Naive B cell (primary cell): Measurements from ENCODE around the gene SPRED1. TPM values are rescaled to one million over a fixed set of nuclear protein-coding genes. Genes with fewer than 3 reads are reported as not detected.

Source experiments
- ATAC-seq, 2 donors: fragments of 150-1000 bp; cut with Tn5 transposase; 2 replicates each; pipeline ENCODE4 v1.10.0; 2021; ENCODE audit warnings: low read depth in 2 of 2, mild to moderate bottlenecking in 2 of 2, moderate library complexity in 2 of 2
- DNase-seq: peaks from one replicate; pipeline ENCODE4 v3.0.0; 2022
- H3K27ac Mint-ChIP-seq, 6 donors: one replicate each; pipeline ENCODE4 v1.8.0; 2020 to 2022; ENCODE audit warnings: mild to moderate bottlenecking in 6 of 6, mixed read lengths in 6 of 6, moderate library complexity in 5 of 6, inconsistent platforms in 2 of 6
- H3K27me3 Mint-ChIP-seq, 3 donors: one replicate each; pipeline ENCODE4 v1.8.0; 2021 to 2022; ENCODE audit warnings: mixed read lengths in 3 of 3, mild to moderate bottlenecking in 1 of 3
- H3K36me3 Mint-ChIP-seq, 2 donors: one replicate each; pipeline ENCODE4 v1.8.0; 2020 to 2022; ENCODE audit warnings: mixed read lengths in 2 of 2, inconsistent platforms in 1 of 2, mild to moderate bottlenecking in 1 of 2
- H3K4me1 Mint-ChIP-seq, 3 donors: one replicate each; pipeline ENCODE4 v1.8.0; 2020 to 2022; ENCODE audit warnings: mixed read lengths in 3 of 3, inconsistent platforms in 1 of 3, mild to moderate bottlenecking in 1 of 3, moderate library complexity in 1 of 3
- H3K4me3 Mint-ChIP-seq, 8 donors: one replicate each; pipeline ENCODE4 v1.8.0; 2020 to 2022; ENCODE audit warnings: mild to moderate bottlenecking in 8 of 8, mixed read lengths in 8 of 8, moderate library complexity in 8 of 8, inconsistent platforms in 2 of 8
- H3K9me3 Mint-ChIP-seq, 7 donors: one replicate each; pipeline ENCODE4 v1.8.0; 2020 to 2022; ENCODE audit warnings: mixed read lengths in 7 of 7, mild to moderate bottlenecking in 5 of 7, inconsistent platforms in 2 of 7, moderate library complexity in 1 of 7
- polyA plus RNA-seq, 6 donors: library from polyadenylated mRNA; unstranded; fragments of 300-500 nt; fragmentation: Illumina TruSeq; gene quantifications; one replicate each; pipeline ENCODE4 v1.2.3, GENCODE V29; 2021; ENCODE audit warnings: low read depth in 6 of 6

Gene SPRED1
- polyA plus RNA-seq, 6 donors from 2014 or later: 0.17 to 1.0 (median 0.27) TPM; not detected in 1

DNA sequence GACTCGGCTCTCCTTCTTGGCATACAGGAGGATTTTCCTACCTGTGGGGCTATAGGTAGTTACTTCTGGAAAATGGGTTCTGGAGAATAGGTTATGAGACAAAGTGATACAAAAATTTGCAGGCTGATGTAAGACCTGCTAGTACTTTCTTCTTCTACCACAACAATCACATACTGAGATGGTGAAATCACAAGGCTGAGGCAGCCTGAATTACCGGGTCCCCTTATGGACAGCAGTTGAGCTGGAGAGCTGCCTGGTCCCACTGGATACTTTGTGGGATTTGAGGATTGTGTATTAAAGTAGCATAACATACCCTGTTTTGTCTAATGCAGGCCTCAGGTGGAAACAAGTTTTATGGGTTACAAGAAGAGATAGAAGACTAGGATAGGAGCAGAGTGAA is 114.8 kb downstream of the SPRED1 start:
- Mint-ChIP-seq H3K4me1 (no peaks in the 10 kb centered on the region), H3K9me3 (peaks cover 0 to 2% (median 0%) of the 10 kb centered on the region in 7 donors), H3K27me3 (peaks cover 21 to 30% (median 28%) of the 10 kb centered on the region in 3 donors), H3K27ac (no peak overlapping the region), H3K36me3 (no peaks in the 10 kb centered on the region), H3K4me3 (no peak overlapping the region)
- ATAC-seq (no peak), DNase-seq (no peak)

DNA sequence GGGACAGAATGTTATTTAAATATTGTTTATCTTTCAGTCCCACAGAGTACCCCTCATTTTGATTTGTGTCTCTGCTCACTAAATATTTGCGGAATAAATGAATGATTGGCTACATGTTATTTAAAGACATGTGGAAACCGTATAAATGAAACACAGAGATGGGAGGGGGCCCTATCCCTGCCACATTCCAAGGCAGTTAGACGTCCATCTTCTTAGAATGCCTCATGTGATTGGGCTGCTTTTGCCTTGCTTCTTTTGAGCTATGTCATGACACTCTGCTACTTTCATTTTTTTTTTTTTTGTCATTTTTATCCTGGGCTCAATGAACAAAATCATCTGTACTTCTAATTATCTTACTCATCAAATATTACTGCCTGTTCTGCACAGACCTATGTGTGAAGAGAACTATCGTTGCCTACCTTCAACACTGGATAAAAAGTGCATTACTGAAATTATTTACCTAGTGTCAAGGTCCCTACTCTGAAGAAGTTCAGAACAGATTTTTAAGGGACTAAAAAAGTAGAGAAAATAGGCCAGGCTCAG is 117.4 kb downstream of the SPRED1 start:
- Mint-ChIP-seq H3K36me3 (no peaks in the 10 kb centered on the region), H3K4me1 (no peaks in the 10 kb centered on the region), H3K4me3 (no peak overlapping the region), H3K27me3 (peaks cover 16 to 29% (median 27%) of the 10 kb centered on the region in 3 donors), H3K9me3 (peaks cover 0 to 2% (median 0%) of the 10 kb centered on the region in 7 donors), H3K27ac (no peak overlapping the region)
- DNase-seq (no peak), ATAC-seq (no peak)

DNA sequence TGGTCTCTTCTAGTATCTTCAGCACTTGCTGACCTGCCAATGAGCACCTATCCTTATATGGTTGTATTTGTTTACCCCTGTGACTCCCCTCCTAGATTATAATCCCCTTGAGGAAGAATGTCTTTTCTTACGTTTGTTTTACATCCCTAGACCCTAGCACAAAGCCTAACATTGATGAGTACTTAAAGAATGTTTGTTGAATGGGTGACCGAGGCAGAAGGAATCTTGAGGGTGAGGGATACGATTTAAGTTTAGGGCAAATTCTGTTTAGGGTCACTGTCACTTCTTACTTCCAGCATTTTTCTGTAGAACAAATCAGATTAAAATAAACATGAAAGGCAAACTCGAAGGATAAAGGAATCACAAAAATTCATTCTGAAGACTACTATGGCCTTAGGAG is 120.4 kb downstream of the SPRED1 start:
- no peak for ATAC-seq
- no peak for DNase-seq
- no peaks in the 10 kb centered on the region for H3K36me3 Mint-ChIP-seq

DNA sequence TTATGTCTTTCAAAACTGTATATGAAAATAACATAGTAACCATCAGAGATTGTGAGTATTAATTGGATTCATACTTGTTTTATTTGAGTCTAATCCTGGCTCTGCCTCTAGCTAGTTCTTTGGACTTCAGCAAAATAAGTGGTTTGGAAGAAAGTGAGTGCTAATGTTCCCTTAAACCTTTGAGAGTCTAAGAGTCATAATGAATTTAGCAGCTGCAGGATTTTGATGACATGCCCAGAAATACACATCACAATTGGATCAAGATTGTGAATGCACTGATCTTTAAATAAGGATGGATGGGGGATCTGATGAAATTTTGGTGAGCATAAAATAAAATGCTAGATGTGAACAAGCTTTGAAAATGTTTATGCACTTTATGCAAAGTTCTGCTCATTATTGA is 121.4 kb downstream of the SPRED1 start:
- no peak overlapping the region for H3K4me3 Mint-ChIP-seq
- no peak for DNase-seq
- H3K4me1 Mint-ChIP-seq: no peaks in the 10 kb centered on the region
- no peak overlapping the region for H3K27ac Mint-ChIP-seq
- peaks cover 0 to 2% (median 0%) of the 10 kb centered on the region in 7 donors for H3K9me3 Mint-ChIP-seq
- H3K27me3 Mint-ChIP-seq: peaks cover 6 to 28% (median 23%) of the 10 kb centered on the region in 3 donors
- H3K36me3 Mint-ChIP-seq: no peaks in the 10 kb centered on the region
- no peak for ATAC-seq

More for the DNA sequence above, 120.4 kb downstream of the SPRED1 start:
- Mint-ChIP-seq H3K27me3 (peaks cover 6 to 23% (median 20%) of the 10 kb centered on the region in 3 donors), H3K4me3 (no peak overlapping the region), H3K9me3 (peaks cover 0 to 2% (median 0%) of the 10 kb centered on the region in 7 donors), H3K27ac (no peak overlapping the region), H3K4me1 (no peaks in the 10 kb centered on the region)

DNA sequence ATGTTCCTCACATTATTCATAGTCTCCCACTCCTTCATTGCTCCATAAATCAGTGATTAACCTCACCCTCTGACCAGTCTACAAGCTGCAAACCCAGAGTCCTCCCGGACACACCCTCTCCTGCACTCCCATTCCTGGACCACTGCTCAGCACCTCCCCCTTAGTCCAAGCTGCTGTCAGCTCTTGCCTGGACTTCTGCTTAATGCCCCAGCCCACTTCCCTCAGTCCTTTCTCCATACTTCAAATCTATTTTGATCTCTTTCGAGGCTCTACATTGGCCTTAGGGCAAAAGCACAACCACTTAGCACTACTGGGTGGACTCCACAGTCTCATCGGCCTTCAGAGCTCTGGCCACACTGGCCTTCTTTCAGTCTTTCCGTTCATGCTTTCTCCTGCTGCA is 121.9 kb downstream of the SPRED1 start:
- peaks cover 0 to 4% (median 0%) of the 10 kb centered on the region in 7 donors for H3K9me3 Mint-ChIP-seq
- no peak overlapping the region for H3K27ac Mint-ChIP-seq
- ATAC-seq (no peak), DNase-seq (no peak)
- H3K27me3 Mint-ChIP-seq: peaks cover 10 to 33% (median 28%) of the 10 kb centered on the region in 3 donors
- no peak overlapping the region for H3K4me3 Mint-ChIP-seq
- H3K4me1 Mint-ChIP-seq: no peaks in the 10 kb centered on the region
- H3K36me3 Mint-ChIP-seq: no peaks in the 10 kb centered on the region

DNA sequence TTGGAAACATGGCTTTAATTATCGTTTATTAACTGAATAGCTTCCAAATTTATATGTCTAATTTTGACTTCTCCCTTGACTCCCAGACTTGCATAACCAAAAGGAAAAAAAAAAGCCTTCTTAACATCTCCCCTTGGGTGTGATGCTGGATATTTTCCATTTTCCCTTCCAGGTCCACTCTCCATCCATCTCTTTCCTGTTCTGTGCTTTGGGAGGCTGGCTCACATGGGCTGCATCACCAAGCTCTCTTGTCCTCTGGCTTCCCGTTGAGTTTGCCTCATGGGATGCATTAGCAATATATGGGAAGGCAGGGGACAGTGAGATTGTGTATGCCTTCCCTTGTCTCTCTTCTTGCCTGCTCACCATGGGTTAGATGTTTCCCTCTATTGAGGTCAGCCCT is 123.4 kb downstream of the SPRED1 start:
- H3K9me3 Mint-ChIP-seq: peaks cover 0 to 5% (median 0%) of the 10 kb centered on the region in 7 donors
- no peaks in the 10 kb centered on the region for H3K4me1 Mint-ChIP-seq
- ATAC-seq: no peak
- DNase-seq: no peak
- no peak overlapping the region for H3K27ac Mint-ChIP-seq
- H3K27me3 Mint-ChIP-seq: peaks cover 16 to 41% (median 40%) of the 10 kb centered on the region in 3 donors
- H3K36me3 Mint-ChIP-seq: no peaks in the 10 kb centered on the region
- H3K4me3 Mint-ChIP-seq: no peak overlapping the region

DNA sequence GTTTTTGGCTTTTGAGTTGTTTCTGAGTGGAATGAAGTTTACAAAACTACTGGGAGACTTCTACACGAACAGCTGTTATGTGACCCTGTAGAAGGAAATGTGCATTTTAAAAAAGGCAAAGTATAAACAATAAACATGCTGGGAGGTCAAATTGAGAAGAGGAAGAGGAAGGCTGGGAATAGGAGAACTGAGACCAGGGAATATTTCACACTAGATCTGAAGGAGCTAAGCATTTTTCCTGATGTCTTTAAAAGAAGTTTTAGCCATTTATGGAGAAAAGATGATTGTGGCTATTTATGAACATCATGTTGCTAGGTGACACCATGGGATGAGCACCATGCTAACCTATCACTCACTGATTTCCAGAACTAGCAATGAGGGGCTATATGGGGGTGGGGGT is 125.0 kb downstream of the SPRED1 start:
- H3K4me3 Mint-ChIP-seq: no peak overlapping the region
- H3K36me3 Mint-ChIP-seq: no peaks in the 10 kb centered on the region
- DNase-seq (no peak), ATAC-seq (no peak)
- H3K4me1 Mint-ChIP-seq: no peaks in the 10 kb centered on the region
- H3K27ac Mint-ChIP-seq: no peak overlapping the region
- H3K9me3 Mint-ChIP-seq: peaks cover 0 to 5% (median 0%) of the 10 kb centered on the region in 7 donors
- peaks cover 16 to 51% (median 51%) of the 10 kb centered on the region in 3 donors for H3K27me3 Mint-ChIP-seq

DNA sequence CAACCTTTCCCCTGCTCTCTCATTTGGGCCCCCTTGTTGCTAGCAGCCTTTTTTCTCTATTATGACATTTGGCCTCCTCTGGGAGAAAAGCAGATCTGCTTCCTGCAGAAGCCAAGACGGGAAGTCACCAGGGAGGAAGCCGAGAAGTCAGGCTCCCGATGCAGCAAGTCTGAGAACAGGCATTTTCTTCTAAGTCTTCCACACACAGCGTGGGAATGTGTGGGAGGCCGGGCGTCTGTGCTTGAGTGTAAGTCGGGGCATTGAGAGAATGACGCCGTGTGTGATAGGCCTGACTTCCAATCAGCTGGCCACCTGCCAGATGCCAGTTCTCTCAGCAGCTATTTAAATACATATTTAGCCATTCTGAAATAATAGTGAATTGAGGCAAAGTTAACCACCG is 125.5 kb downstream of the SPRED1 start:
- H3K36me3 Mint-ChIP-seq: no peaks in the 10 kb centered on the region
- H3K27me3 Mint-ChIP-seq: peaks cover 16 to 51% (median 51%) of the 10 kb centered on the region in 3 donors
- H3K27ac Mint-ChIP-seq: no peak overlapping the region
- H3K9me3 Mint-ChIP-seq: peaks cover 0 to 5% (median 0%) of the 10 kb centered on the region in 7 donors
- H3K4me1 Mint-ChIP-seq: no peaks in the 10 kb centered on the region
- ATAC-seq (no peak), DNase-seq (no peak)
- no peak overlapping the region for H3K4me3 Mint-ChIP-seq

DNA sequence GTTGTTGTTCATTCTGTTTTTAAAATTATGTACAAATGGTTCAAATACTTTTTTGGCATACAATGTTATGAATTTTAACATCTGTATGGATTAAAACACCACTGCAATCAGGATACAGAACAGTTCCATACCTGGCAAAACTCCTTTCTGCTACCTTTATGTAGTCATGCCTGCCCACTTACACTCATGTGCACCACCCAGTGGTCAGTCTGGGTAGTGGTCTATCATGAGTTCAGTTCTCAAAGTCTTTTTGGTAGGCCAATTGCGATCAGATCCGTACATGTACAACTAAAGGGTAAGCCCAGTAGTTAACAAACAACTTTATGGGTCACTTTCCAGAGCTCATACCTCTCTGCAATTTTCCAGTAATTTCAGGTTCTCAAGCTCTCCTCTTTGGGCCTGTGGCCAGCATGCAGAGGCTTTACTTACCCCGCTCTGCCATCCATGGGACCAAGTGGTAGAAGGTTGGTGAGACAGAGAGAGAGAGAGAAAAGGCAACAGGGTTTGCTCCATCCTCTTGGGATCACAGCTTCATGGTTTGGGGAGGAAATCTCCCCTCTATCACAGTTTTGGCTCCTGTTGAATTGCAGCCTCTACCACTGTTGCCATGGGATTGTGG is 137.4 kb downstream of the SPRED1 start:
- peak; percentile 30 for DNase-seq
- H3K4me1 Mint-ChIP-seq: no peaks in the 10 kb centered on the region
- peaks cover 13 to 32% (median 14%) of the 10 kb centered on the region in 3 donors for H3K27me3 Mint-ChIP-seq
- H3K27ac Mint-ChIP-seq: peak overlapping the region in 1 of 6 donors; percentile 48
- no peaks in the 10 kb centered on the region for H3K9me3 Mint-ChIP-seq
- no peak for ATAC-seq
- no peaks in the 10 kb centered on the region for H3K36me3 Mint-ChIP-seq
- no peak overlapping the region for H3K4me3 Mint-ChIP-seq

DNA sequence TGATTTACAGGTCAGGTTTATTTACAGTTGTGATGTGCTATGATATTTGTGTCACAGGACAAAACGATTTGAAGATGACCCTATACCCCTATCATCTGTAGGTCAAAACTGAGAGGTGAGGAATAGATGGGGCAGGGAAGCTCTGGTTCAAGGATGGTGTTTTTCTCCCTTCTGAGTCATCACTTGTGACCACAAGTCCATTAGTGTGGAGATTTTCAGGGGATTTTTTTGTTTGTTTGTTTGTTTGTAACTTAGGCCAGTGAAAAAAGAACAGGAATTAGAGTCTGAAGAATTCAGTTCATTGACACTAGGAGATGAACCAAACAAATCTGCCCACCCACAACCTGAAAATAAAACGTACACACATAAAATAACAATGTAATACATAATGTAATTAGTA is 138.6 kb downstream of the SPRED1 start:
- Mint-ChIP-seq H3K4me1 (no peaks in the 10 kb centered on the region), H3K36me3 (no peaks in the 10 kb centered on the region), H3K4me3 (no peak overlapping the region), H3K27ac (no peak overlapping the region), H3K27me3 (peaks cover 7 to 26% (median 17%) of the 10 kb centered on the region in 3 donors), H3K9me3 (no peaks in the 10 kb centered on the region)
- ATAC-seq (no peak), DNase-seq (no peak)

DNA sequence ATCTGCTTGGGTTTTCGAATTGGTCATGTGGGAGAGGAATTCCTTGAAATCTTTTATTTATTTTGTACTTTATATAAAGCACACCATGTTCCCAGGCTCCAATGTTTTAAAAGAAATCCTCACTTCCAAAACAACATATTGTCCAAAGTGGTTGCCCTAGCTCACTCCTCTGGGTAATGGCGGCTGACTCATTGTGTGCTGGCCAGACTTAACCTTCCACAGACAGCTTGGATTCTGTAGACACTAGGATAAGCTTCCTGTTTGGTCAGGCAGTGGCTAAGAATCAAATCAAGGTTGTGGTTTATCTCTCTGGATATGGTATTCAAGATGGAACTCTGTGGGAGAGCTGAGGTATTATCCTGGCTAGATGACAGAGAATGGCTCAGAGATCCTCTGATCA is 145.5 kb downstream of the SPRED1 start:
- peaks cover 11 to 25% (median 14%) of the 10 kb centered on the region in 3 donors for H3K27me3 Mint-ChIP-seq
- H3K27ac Mint-ChIP-seq: no peak overlapping the region

DNA sequence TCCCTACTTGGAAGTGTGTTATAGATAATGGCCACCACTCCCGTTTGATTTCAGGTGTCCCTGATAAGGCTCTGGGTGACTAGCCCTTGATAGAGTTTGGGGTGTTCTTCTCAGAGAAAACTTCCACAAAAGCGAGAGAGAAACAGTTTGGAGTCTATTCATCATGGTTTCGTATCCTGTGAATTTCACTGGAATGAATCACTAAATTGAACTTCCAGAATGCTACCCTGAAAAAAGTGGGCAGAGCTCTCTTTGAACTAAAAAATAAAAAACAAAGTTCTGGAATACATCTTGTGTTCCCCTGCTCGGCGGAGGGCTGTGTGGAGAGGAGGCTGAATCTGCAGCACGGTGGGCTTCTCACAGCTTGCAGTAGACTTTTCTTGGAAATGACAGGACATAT is 148.5 kb downstream of the SPRED1 start:
- no peak for ATAC-seq
- peaks cover 0 to 3% (median 0%) of the 10 kb centered on the region in 7 donors for H3K9me3 Mint-ChIP-seq
- no peak overlapping the region for H3K4me3 Mint-ChIP-seq
- H3K27me3 Mint-ChIP-seq: peaks cover 10 to 16% (median 11%) of the 10 kb centered on the region in 3 donors
- no peaks in the 10 kb centered on the region for H3K4me1 Mint-ChIP-seq
- no peak for DNase-seq
- no peaks in the 10 kb centered on the region for H3K36me3 Mint-ChIP-seq
- H3K27ac Mint-ChIP-seq: no peak overlapping the region

More for the DNA sequence above, 145.5 kb downstream of the SPRED1 start:
- no peak for ATAC-seq
- DNase-seq: no peak
- H3K36me3 Mint-ChIP-seq: no peaks in the 10 kb centered on the region
- H3K9me3 Mint-ChIP-seq: no peaks in the 10 kb centered on the region
- H3K4me3 Mint-ChIP-seq: no peak overlapping the region
- H3K4me1 Mint-ChIP-seq: no peaks in the 10 kb centered on the region

DNA sequence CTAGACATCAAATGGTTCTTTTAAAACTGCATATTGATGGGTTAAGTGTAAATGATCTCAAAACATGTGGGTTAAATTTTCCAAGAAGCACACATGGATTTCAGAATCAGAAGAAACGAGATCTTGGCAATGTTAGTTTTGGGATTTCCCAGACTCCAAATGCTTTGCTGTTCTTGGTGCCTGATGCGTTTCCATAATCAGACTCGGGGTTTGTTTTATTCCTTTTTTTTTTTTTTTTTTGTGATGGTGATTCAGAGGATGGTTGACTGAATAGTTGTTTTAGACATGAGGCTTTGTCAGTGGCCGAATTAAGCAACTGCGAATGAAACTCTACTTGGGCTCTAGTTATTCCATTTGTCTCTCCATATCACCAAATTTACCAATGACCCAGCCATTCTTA is 149.1 kb downstream of the SPRED1 start:
- Mint-ChIP-seq H3K4me1 (no peaks in the 10 kb centered on the region), H3K9me3 (peaks cover 0 to 3% (median 0%) of the 10 kb centered on the region in 7 donors), H3K36me3 (no peaks in the 10 kb centered on the region), H3K27me3 (peaks cover 10 to 16% (median 11%) of the 10 kb centered on the region in 3 donors), H3K27ac (no peak overlapping the region), H3K4me3 (no peak overlapping the region)
- no peak for ATAC-seq
- no peak for DNase-seq

DNA sequence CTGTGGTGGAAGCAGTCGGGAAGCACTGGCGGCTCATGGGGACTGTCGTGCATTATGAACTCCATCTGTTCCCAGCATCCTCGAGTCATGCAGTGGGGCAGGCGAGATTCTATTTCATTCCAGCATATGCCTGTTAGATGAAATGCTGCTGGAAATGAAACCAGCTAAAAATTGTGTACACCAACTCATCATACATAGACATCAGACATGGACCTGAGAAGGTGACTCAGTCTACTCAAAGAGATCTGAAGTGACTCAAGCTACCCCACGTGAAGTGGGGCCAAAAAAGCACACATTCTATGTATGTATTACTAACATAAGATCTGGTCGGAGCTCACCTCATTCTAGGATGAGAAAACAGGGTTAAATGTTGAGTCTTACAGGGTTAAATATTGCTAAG is 153.8 kb downstream of the SPRED1 start:
- DNase-seq: no peak
- H3K4me1 Mint-ChIP-seq: no peaks in the 10 kb centered on the region
- H3K4me3 Mint-ChIP-seq: no peak overlapping the region

More for the DNA sequence above, 153.8 kb downstream of the SPRED1 start:
- no peak overlapping the region for H3K27ac Mint-ChIP-seq
- H3K9me3 Mint-ChIP-seq: peaks cover 0 to 3% (median 0%) of the 10 kb centered on the region in 7 donors
- no peaks in the 10 kb centered on the region for H3K36me3 Mint-ChIP-seq
- ATAC-seq: no peak
- H3K27me3 Mint-ChIP-seq: peaks cover 4 to 10% (median 8%) of the 10 kb centered on the region in 3 donors
